Spleen (tissue), 7 donors: Measurements from ENCODE around the gene GPATCH2L.

Source experiments
- POLR2A ChIP-seq, 3 donors: fragments of 450-650 bp; IDR thresholded peaks; one replicate each; pipeline ENCODE4 v1.5.1; 2017; ENCODE audit warnings: antibody characterized with exemption in 3 of 3, mild to moderate bottlenecking in 1 of 3
- POLR2AphosphoS5 ChIP-seq, 3 donors: sonication (generic); formaldehyde crosslinking; IDR thresholded peaks; one replicate each; pipeline ENCODE4 v1.5.1; 2017; ENCODE audit warnings: antibody characterized with exemption in 3 of 3
- TF ChIP-seq, protein P1 (sequence below), 11 experiments: fragments of 200-600 bp in 7 of 11; fragments of 450-650 bp in 4 of 11; sonication (generic) in 4 of 11; IDR thresholded peaks in 8 of 11; conservative IDR thresholded peaks in 3 of 11; 1 replicate in 7 of 11; 2 replicates in 4 of 11; pipeline versions ENCODE4 v1.4.0 to v1.8.0; 2016 to 2021; ENCODE audit warnings: antibody characterized with exemption in 11 of 11, inconsistent platforms in 4 of 11, mild to moderate bottlenecking in 1 of 11
- donor health status: DM: no; HTN: no; CAD: no; lungs with moderate emphysema.
- donor health status: DM: no; HTN: no; CAD: no.
- donor health status: DM: no; HTN: no; CAD: no.

DNA sequence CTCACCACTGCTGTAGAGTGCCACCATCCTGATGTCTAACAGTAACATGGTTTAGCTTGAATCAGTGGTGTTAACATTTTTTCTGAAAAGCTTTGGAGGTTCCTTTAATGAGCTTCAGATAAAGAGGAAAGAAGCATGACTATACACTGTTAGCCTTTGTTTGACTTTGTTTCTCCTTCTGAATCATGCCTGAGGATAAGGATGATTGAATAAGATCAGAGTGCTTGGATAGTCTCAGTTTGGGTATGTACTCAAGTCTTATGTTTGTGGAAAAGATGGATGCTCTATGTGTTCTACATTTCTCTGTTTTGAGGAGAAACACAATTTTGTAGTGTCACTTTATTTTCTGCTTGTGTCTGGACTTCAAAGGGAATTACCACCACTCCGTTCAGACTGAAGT, 42.0 kb downstream of the GPATCH2L start:
- TF ChIP-seq, protein P1, sequence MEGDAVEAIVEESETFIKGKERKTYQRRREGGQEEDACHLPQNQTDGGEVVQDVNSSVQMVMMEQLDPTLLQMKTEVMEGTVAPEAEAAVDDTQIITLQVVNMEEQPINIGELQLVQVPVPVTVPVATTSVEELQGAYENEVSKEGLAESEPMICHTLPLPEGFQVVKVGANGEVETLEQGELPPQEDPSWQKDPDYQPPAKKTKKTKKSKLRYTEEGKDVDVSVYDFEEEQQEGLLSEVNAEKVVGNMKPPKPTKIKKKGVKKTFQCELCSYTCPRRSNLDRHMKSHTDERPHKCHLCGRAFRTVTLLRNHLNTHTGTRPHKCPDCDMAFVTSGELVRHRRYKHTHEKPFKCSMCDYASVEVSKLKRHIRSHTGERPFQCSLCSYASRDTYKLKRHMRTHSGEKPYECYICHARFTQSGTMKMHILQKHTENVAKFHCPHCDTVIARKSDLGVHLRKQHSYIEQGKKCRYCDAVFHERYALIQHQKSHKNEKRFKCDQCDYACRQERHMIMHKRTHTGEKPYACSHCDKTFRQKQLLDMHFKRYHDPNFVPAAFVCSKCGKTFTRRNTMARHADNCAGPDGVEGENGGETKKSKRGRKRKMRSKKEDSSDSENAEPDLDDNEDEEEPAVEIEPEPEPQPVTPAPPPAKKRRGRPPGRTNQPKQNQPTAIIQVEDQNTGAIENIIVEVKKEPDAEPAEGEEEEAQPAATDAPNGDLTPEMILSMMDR (IDR thresholded peaks at IDR 0.05 in 8 of 11, conservative IDR thresholded peaks at IDR 0.05 in 3 of 11), result no peak
- no peak for TF ChIP-seq POLR2A (IDR thresholded peaks at IDR 0.05)
- TF ChIP-seq POLR2AphosphoS5 (IDR thresholded peaks at IDR 0.05), result no peak
